Kidney (tissue), 14 donors: ENCODE results near the gene COL4A2. TPM values are rescaled to one million over a fixed set of nuclear protein-coding genes. Genes with fewer than 3 reads are reported as not detected.
A peak's percentile ranks its signal among the peaks of the same experiment; 100 is the strongest.

Source experiments
- DNase-seq, 5 donors: peaks; one replicate each; pipeline ENCODE4 v3.0.0-alpha.2; 2013 to 2020
- FAIRE-seq: peaks from 2 replicates; lab custom pipeline; 2012; peaks lifted over from hg19 to GRCh38; lab: Jason Lieb, UNC
- H3K27ac ChIP-seq, 2 donors: one replicate each; pipeline ENCODE4 v1.7.0; 2013; ENCODE audit warnings: low read depth in 2 of 2, low read length in 2 of 2, inconsistent platforms in 1 of 2
- H3K27me3 ChIP-seq: one replicate; pipeline ENCODE4 v1.7.1; 2013; ENCODE audit warnings: low read length, inconsistent platforms; ENCODE audit not compliant: control insufficient read depth, insufficient read depth
- H3K36me3 ChIP-seq, 3 donors: one replicate each; pipeline versions ENCODE4 v1.7.0 to v1.7.1; 2013; ENCODE audit warnings: low read length in 3 of 3, control low read depth in 1 of 3, inconsistent platforms in 1 of 3; ENCODE audit not compliant: insufficient read depth in 3 of 3, control insufficient read depth in 2 of 3
- H3K4me1 ChIP-seq, 3 donors: one replicate each; pipeline versions ENCODE4 v1.7.0 to v1.7.1; 2013; ENCODE audit warnings: low read length in 3 of 3, inconsistent platforms in 1 of 3, low read depth in 1 of 3; ENCODE audit not compliant: control insufficient read depth in 2 of 3, insufficient read depth in 2 of 3
- H3K4me3 ChIP-seq, 3 donors: one replicate each; pipeline versions ENCODE4 v1.7.0 to v1.8.1; 2013; ENCODE audit warnings: low read length in 3 of 3, control low read depth in 1 of 3, inconsistent platforms in 1 of 3
- H3K9ac ChIP-seq, 3 donors: one replicate each; pipeline versions ENCODE4 v1.7.0 to v1.7.1; 2013; ENCODE audit warnings: low read length in 3 of 3, control low read depth in 1 of 3, inconsistent platforms in 1 of 3
- H3K9me3 ChIP-seq, 3 donors: one replicate each; pipeline versions ENCODE4 v1.7.0 to v1.7.1; 2013; ENCODE audit warnings: low read length in 3 of 3, control low read depth in 1 of 3, inconsistent platforms in 1 of 3; ENCODE audit not compliant: control insufficient read depth in 2 of 3, insufficient read depth in 1 of 3
- intact Hi-C: fragments of 100-400 bp; cut with DNase I; formaldehyde crosslinking; loops from one replicate; pipeline ENCODE4 v1.11.1; 2022
- polyA plus RNA-seq: library from polyadenylated mRNA; stranded (reverse); fragments of 350-450 nt; fragmentation: Illumina TruSeq; extraction: RNeasy Lipid Tissue Mini Kit (QIAGEN cat#74804); gene quantifications from one replicate; pipeline ENCODE4 v1.2.3, GENCODE V29; 2014; ENCODE audit warnings: low read depth, low replicate concordance; ENCODE audit not compliant: insufficient read depth
- total RNA-seq: library from RNA; stranded (reverse); fragmentation: NEBNext Ultra II Directional; extraction: Animal tissue kit (Norgen Biotek cat#: 25700); gene quantifications from one replicate; pipeline ENCODE4 v1.2.1, GENCODE V29; 2021
- TF ChIP-seq, protein P1 (sequence below): IDR thresholded peaks from 3 replicates; pipeline ENCODE4 v1.5.1; 2012; ENCODE audit warnings: mild to moderate bottlenecking, moderate library complexity, borderline replicate concordance; ENCODE audit not compliant: insufficient read depth; ENCODE audit errors: extremely low read depth
- donor health status: control.
- donor health status: control.
- donor health status: control.
- donor health status: control.
- donor health status: control.
- donor health status: DM: yes; HTN: yes; CAD: no.
- donor health status: Normal renal cell carcinoma (clear cell type).

COL4A2 gene
- total and polyA plus RNA-seq, 2 donors from 2014 or later: 126 to 265 TPM

DNA sequence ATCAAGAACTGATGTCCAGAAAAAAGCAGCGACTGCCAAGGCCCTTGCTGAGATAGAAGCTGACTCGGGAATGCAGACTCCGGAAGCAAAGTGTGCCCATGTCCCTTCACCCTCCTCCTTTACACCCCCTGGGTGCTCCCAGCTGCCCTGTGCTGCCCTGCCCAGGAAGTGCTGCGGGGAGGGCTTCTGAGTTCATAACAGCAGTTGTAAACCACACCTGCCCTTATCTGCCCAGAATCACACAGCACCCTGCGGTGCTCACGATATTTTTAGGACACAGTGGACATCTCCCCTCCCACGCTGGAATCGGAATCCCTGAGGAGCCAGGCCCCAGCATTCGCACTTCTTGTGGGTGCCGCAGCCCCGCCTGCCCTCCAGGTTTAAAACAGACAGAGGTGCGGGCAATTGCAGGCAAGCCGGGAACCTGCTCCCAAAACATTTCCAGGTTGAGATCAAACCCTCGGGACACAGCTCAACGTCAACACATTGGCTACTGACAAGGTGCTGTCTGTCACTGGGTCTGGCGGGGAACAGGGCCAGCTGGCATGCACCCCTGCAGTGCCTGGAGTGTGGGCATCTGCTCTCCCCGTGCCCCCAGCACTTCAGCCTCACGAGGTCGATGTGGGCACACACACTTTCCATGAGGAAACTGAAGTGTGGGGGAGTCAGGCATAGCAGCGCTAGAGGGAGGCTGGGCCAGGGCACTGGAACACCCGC is 217.6 kb downstream of the COL4A2 start:
- intact Hi-C loops: no loop called here
- Histone ChIP-seq H3K27me3 (no peaks in the 10 kb centered on the region), H3K9me3 (no peaks in the 10 kb centered on the region), H3K4me1 (peaks cover 2 to 67% (median 48%) of the 10 kb centered on the region in 3 donors), H3K9ac (peak overlapping the region in 2 of 3 donors; percentile 12 to 63), H3K4me3 (peak overlapping the region in 1 of 3 donors; percentile 22), H3K36me3 (peaks cover 0 to 10% (median 9%) of the 10 kb centered on the region in 3 donors), H3K27ac (peak overlapping the region; percentile 84 to 88)
- TF ChIP-seq, protein P1, sequence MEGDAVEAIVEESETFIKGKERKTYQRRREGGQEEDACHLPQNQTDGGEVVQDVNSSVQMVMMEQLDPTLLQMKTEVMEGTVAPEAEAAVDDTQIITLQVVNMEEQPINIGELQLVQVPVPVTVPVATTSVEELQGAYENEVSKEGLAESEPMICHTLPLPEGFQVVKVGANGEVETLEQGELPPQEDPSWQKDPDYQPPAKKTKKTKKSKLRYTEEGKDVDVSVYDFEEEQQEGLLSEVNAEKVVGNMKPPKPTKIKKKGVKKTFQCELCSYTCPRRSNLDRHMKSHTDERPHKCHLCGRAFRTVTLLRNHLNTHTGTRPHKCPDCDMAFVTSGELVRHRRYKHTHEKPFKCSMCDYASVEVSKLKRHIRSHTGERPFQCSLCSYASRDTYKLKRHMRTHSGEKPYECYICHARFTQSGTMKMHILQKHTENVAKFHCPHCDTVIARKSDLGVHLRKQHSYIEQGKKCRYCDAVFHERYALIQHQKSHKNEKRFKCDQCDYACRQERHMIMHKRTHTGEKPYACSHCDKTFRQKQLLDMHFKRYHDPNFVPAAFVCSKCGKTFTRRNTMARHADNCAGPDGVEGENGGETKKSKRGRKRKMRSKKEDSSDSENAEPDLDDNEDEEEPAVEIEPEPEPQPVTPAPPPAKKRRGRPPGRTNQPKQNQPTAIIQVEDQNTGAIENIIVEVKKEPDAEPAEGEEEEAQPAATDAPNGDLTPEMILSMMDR: no peak
- DNase-seq (peak in 2 of 5 donors; percentile 46 to 56), FAIRE-seq (no peak)

DNA sequence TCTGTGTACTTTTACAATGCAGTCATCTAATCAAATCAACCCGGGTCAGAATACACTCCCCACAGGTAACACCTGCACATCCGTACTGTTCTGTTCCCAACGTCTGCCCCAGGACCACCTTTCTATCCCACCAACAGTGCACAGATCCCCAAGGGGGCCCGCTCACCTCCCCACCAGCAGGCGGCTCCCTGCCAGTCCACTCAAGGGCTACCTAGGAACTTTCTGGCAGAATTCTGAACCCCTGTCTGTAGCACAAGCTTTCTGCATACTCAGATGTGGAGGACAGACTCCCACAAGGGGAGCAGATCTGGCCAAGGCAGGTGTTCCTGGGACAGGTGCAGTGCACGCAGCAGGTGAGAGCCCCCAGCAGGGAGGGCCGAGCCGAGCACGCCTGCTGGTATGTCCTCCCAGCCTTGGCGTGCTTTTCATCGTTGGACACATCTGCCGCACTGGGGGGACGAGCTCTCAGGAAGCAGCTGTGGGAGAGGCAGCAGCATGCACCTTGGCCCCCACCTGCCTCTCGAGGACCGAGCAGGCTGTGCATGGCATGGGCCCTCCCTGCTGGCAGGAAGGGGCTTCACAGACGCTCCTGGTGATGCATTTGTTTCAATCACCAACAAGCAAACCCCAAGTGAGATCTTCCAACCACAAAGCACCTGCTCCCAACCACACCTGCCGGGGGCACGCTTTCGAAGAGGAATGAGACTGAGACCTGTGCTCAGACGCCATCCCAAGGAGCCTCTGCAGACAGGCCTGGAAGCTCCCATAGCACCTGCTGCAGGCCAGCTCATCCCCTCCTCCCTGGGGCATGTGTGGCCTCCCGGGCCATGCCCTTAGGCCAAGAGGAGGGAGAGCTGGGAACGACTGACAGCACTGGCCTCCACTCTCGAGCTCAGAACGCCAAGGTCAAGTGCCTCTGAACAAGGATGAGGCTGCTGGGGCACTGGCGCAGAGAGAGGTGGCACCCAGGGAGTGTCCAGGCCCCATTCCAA is 218.5 kb downstream of the COL4A2 start:
- TF ChIP-seq, protein P1: no peak
- Histone ChIP-seq H3K9me3 (no peaks in the 10 kb centered on the region), H3K9ac (peak overlapping the region in 2 of 3 donors; percentile 0 to 35), H3K36me3 (peaks cover 0 to 10% (median 6%) of the 10 kb centered on the region in 3 donors), H3K4me1 (peaks cover 2 to 61% (median 46%) of the 10 kb centered on the region in 3 donors), H3K4me3 (no peak overlapping the region), H3K27me3 (no peaks in the 10 kb centered on the region), H3K27ac (peak overlapping the region; percentile 84 to 88)
- intact Hi-C loops: no loop called here
- DNase-seq (peak in 1 of 5 donors; percentile 51), FAIRE-seq (no peak)

DNA sequence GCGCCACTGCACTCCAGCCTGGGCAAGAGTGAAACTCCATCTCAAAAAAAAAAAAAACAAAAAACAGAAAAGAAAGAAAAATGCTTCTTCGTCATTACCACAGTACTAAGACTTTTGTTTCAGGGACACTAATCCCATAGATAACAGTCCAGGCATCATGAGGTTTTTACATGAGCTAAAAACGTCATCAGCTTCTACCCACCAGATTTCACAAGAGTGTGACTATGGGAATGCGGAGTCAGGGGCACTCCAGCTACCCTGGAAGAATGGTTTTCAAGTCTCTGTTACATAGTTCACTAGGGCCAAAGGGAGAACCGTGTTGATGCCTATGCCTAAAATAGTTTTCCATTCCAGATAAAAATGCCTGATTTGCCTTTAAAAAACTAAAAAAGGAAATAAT is 221.3 kb downstream of the COL4A2 start:
- FAIRE-seq (no peak), DNase-seq (no peak)
- intact Hi-C loops: no loop called here
- H3K9me3 ChIP-seq: no peaks in the 10 kb centered on the region
- peaks cover 2 to 68% (median 59%) of the 10 kb centered on the region in 3 donors for H3K4me1 ChIP-seq
- H3K9ac ChIP-seq: no peak overlapping the region
- H3K4me3 ChIP-seq: no peak overlapping the region
- H3K27ac ChIP-seq: peak overlapping the region; percentile 84 to 88
- TF ChIP-seq, protein P1: no peak
- H3K36me3 ChIP-seq: peaks cover 0 to 4% (median 2%) of the 10 kb centered on the region in 3 donors
- H3K27me3 ChIP-seq: no peaks in the 10 kb centered on the region
